Psoas muscle (tissue), 8 donors: Measurements from ENCODE around the gene CLN5. TPM values are rescaled to one million over a fixed set of nuclear protein-coding genes. Genes with fewer than 3 reads are reported as not detected.

Experiments used
- ATAC-seq, 4 donors: fragments of 200-7000 bp; cut with Tn5 transposase; one replicate each; pipeline ENCODE4 v1.9.1; 2020; ENCODE audit warnings: moderate library complexity in 3 of 4, mild to moderate bottlenecking in 2 of 4
- DNase-seq, 2 donors: peaks; one replicate each; pipeline ENCODE4 v3.0.0-alpha.2; 2020
- H3K27ac ChIP-seq: fragments of 200-600 bp; one replicate; pipeline ENCODE4 v1.8.0; 2022
- H3K27me3 ChIP-seq, 3 donors: fragments of 200-600 bp in 1 of 3; one replicate each; pipeline versions ENCODE4 v1.6.1 to v1.8.0; 2013 to 2022; ENCODE audit warnings: low read length in 2 of 3, mild to moderate bottlenecking in 2 of 3, moderate library complexity in 1 of 3; ENCODE audit not compliant: insufficient read depth in 3 of 3
- H3K36me3 ChIP-seq, 2 donors: fragments of 200-600 bp in 1 of 2; one replicate each; pipeline versions ENCODE4 v1.6.1 to v1.8.0; 2013 to 2022; ENCODE audit warnings: low read depth in 1 of 2, mild to moderate bottlenecking in 1 of 2, moderate library complexity in 1 of 2; ENCODE audit not compliant: insufficient read depth in 1 of 2
- H3K4me1 ChIP-seq: fragments of 200-600 bp; one replicate; pipeline ENCODE4 v1.8.0; 2022
- H3K4me3 ChIP-seq: fragments of 200-600 bp; one replicate; pipeline ENCODE4 v1.8.0; 2022; ENCODE audit warnings: mild to moderate bottlenecking
- H3K9me3 ChIP-seq: fragments of 200-600 bp; one replicate; pipeline ENCODE4 v1.8.0; 2022
- CTCF ChIP-seq: fragments of 200-600 bp; IDR thresholded peaks from one replicate; pipeline ENCODE4 v1.8.0; 2022; ENCODE audit warnings: antibody characterized with exemption
- WGBS, 3 donors: extraction: QIAGEN DNeasy Blood & Tissue Kit; methylation state at CpG; one replicate each; pipeline versions ENCODE4 v1.1.6 to v1.1.7; 2013; 5-methylcytosine and 5-hydroxymethylcytosine counted together
- intact Hi-C, 2 donors: fragments of 100-400 bp; cut with DNase I; formaldehyde crosslinking; loops; one replicate each; pipeline versions ENCODE4 v1.11.0 to v1.14.2; 2022
- polyA plus RNA-seq, 3 donors: library from polyadenylated mRNA; stranded (reverse); fragments of 200-250 nt; gene quantifications; one replicate each; pipeline ENCODE4 v1.2.3, GENCODE V29; 2013
- total RNA-seq, 4 donors: library from RNA; stranded (reverse); fragmentation: NEBNext Ultra II Directional in 2 of 4; extraction: Animal tissue kit (Norgen Biotek cat#: 25700) in 2 of 4; gene quantifications; one replicate each; pipeline versions ENCODE4 v1.2.1 to v1.2.4, GENCODE V29; 2021 to 2023
- donor health status: healthy with polysubstance abuse.
- donor health status: DM: no; HTN: no; CAD: no; lungs with moderate emphysema.
- donor health status: Bipolar disorder and iron deficiency.
- donor health status: healthy.
- donor health status: DM: yes; HTN: yes; CAD: no.
- donor health status: DM: no; HTN: no; CAD: no.
- donor health status: DM: no; HTN: no; CAD: no.
- donor health status: DM: yes; HTN: yes; CAD: no.

The CLN5 gene
- total and polyA plus RNA-seq, 7 donors, result 4.9 to 10.6 (median 8.9) TPM

GRCh38 chr13:76973920-76974617, 17.8 kb upstream of the CLN5 start:
- H3K27ac ChIP-seq, result no peak overlapping the region
- ATAC-seq, result no peak
- no peaks in the 10 kb centered on the region for H3K9me3 ChIP-seq
- intact Hi-C loops, result no loop called here
- no peaks in the 10 kb centered on the region for H3K27me3 ChIP-seq
- H3K4me3 ChIP-seq, result no peak overlapping the region
- DNase-seq, result no peak
- no peak for TF ChIP-seq CTCF
- 82 to 92% (median 84%) methylated on average over 6 of the region's 6 CpGs for WGBS, 3 donors
- peaks cover 4% of the 10 kb centered on the region for H3K4me1 ChIP-seq
- H3K36me3 ChIP-seq, result no peaks in the 10 kb centered on the region

- intact Hi-C loops, result no loop called here
- WGBS, 3 donors, result 93 to 96% (median 95%) methylated on average over 3 of the region's 3 CpGs
- no peak for ATAC-seq
- no peak for DNase-seq
- Histone ChIP-seq H3K27ac (no peak overlapping the region), H3K36me3 (no peaks in the 10 kb centered on the region), H3K4me1 (peaks cover 4% of the 10 kb centered on the region), H3K4me3 (no peak overlapping the region), H3K9me3 (no peaks in the 10 kb centered on the region), H3K27me3 (no peaks in the 10 kb centered on the region)
- TF ChIP-seq CTCF, result no peak
These were observed 17.3 kb upstream of the CLN5 start for GRCh38 chr13:76974618-76974975.

- no peak overlapping the region for H3K4me3 ChIP-seq
- WGBS, 3 donors, result 89 to 94% (median 91%) methylated on average over 6 of the region's 6 CpGs
- TF ChIP-seq CTCF, result no peak
- H3K27me3 ChIP-seq, result peaks cover 0 to 5% (median 0%) of the 10 kb centered on the region in 3 donors
- peaks cover 4% of the 10 kb centered on the region for H3K4me1 ChIP-seq
- H3K27ac ChIP-seq, result no peak overlapping the region
- ATAC-seq (no peak), DNase-seq (no peak)
- H3K36me3 ChIP-seq, result no peaks in the 10 kb centered on the region
- intact Hi-C loops, result no loop called here
- no peaks in the 10 kb centered on the region for H3K9me3 ChIP-seq
These were observed 16.0 kb upstream of the CLN5 start for GRCh38 chr13:76975863-76976262.

GRCh38 chr13:76976490-76976889, 15.4 kb upstream of the CLN5 start:
- H3K4me1 ChIP-seq, result peaks cover 4% of the 10 kb centered on the region
- ATAC-seq (peak in 1 of 4 donors; percentile 43), DNase-seq (no peak)
- 27 to 39% (median 28%) methylated on average over 8 of the region's 8 CpGs for WGBS, 3 donors
- no peak for TF ChIP-seq CTCF
- H3K36me3 ChIP-seq, result no peaks in the 10 kb centered on the region
- H3K4me3 ChIP-seq, result no peak overlapping the region
- H3K9me3 ChIP-seq, result no peaks in the 10 kb centered on the region
- H3K27ac ChIP-seq, result no peak overlapping the region
- intact Hi-C loops, result no loop called here
- H3K27me3 ChIP-seq, result peaks cover 0 to 5% (median 0%) of the 10 kb centered on the region in 3 donors

GRCh38 chr13:76976929-76977328, 15.0 kb upstream of the CLN5 start:
- 88 to 90% (median 89%) methylated on average over 5 of the region's 5 CpGs for WGBS, 3 donors
- Histone ChIP-seq H3K4me3 (no peak overlapping the region), H3K4me1 (peaks cover 4% of the 10 kb centered on the region), H3K27ac (no peak overlapping the region), H3K9me3 (no peaks in the 10 kb centered on the region), H3K27me3 (peaks cover 0 to 5% (median 0%) of the 10 kb centered on the region in 3 donors), H3K36me3 (no peaks in the 10 kb centered on the region)
- ATAC-seq (no peak), DNase-seq (no peak)
- no peak for TF ChIP-seq CTCF
- intact Hi-C loops, result no loop called here
